Epithelial cell of esophagus (primary cell): ENCODE data around the gene NCOA5.
A peak's percentile ranks its signal among the peaks of the same experiment; 100 is the strongest.

ENCODE experiments used
- DNase-seq: peaks from one replicate; pipeline ENCODE4 v3.0.0; 2010; ENCODE audit warnings: low read depth
- H3K4me3 ChIP-seq: 2 replicates; pipeline ENCODE4 v1.5.1; 2011; ENCODE audit warnings: mild to moderate bottlenecking, low read length, control low read depth
- TF ChIP-seq, protein P1 (sequence below): IDR thresholded peaks from 2 replicates; pipeline ENCODE4 v1.5.1; 2011; ENCODE audit warnings: low read depth, mild to moderate bottlenecking, low read length, control low read depth, inconsistent platforms; ENCODE audit not compliant: insufficient read depth; ENCODE audit errors: missing control alignments

The NCOA5 gene

DNA sequence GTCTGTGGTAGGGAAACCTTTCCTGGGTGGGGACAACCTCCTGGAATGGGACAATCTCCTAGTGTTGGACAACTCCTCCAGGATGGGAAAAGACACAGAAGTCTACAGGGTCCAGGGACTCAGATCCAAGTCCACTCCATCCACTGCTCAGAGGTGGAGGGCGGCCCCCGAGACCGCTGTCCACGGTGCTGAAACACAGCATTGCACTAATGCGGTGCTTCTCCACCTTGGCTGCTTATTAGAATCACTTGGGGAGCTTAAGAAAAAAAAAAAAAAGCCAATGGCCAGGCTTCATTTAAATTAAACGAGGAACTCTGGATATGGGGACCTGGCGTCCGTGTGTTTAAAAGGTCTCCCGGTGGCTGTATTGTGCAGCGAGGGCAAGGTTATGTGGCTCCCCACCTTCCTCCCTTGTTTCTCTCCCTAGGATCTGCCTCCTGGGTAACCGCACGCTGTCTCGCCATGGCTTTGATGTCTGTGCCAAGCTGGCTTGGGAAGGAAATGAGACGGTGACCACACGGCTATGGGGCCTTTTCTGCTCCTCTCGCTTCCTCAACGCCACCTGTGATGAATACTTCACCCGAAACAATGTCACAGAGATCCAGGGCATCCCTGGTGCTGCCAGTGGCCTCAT, 48.7 kb downstream of the NCOA5 start:
- TF ChIP-seq, protein P1, sequence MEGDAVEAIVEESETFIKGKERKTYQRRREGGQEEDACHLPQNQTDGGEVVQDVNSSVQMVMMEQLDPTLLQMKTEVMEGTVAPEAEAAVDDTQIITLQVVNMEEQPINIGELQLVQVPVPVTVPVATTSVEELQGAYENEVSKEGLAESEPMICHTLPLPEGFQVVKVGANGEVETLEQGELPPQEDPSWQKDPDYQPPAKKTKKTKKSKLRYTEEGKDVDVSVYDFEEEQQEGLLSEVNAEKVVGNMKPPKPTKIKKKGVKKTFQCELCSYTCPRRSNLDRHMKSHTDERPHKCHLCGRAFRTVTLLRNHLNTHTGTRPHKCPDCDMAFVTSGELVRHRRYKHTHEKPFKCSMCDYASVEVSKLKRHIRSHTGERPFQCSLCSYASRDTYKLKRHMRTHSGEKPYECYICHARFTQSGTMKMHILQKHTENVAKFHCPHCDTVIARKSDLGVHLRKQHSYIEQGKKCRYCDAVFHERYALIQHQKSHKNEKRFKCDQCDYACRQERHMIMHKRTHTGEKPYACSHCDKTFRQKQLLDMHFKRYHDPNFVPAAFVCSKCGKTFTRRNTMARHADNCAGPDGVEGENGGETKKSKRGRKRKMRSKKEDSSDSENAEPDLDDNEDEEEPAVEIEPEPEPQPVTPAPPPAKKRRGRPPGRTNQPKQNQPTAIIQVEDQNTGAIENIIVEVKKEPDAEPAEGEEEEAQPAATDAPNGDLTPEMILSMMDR, result no peak
- DNase-seq, result peak; percentile 56
- no peak overlapping the region for H3K4me3 ChIP-seq

DNA sequence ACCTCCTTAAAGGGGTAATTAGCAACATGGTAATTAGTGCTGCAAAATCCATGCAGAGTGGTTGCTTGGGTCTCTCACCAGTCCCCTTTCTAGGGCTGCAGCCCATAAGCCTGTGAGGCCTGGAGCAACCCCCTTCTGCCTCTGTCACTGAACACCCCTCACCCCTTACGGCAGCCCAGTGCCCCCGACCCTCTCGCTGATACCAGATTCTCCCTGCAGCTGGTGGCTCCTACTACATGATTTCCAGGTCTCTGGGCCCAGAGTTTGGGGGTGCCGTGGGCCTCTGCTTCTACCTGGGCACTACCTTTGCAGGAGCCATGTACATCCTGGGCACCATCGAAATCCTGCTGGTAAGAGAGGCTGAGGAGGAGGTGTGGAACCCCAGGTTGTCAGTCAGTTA, 52.7 kb downstream of the NCOA5 start:
- H3K4me3 ChIP-seq, result no peak overlapping the region
- TF ChIP-seq, protein P1, result no peak
- DNase-seq, result no peak

DNA sequence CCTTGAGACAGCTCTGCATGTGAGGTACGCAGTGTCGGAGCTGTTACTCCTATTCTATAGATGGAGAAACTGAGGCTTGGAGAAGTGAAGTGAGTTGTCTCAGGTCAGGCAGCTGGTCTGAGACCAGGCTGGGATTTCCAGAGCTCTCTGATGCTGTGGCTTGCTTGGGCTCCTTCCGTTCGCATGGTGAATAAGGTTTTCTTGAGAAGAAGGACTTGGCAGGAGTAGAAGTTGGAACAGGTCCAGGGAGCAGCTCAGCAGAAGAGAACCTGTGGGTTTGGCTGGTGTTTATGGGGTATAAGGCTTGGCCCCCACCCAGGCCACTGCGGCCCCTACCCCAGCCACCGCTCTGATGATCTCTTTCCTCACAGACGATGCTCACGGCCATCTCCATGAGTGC, 53.4 kb downstream of the NCOA5 start:
- no peak overlapping the region for H3K4me3 ChIP-seq
- TF ChIP-seq, protein P1, result no peak
- no peak for DNase-seq

DNA sequence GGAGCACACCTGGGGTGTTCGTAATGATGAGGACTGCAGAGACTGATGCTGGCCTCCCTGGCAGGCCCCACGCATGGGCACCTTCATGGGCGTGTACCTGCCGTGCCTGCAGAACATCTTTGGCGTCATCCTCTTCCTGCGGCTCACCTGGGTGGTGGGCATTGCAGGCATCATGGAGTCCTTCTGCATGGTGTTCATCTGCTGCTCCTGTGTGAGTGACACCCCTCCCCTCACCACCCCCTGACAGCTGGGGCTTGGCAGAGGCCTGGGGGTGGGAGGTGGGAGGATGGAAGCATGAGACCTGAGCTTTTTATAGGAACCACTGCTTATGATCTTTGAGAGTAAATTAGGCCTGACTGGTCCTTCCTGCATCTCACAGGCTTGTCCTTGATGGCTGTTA, 54.0 kb downstream of the NCOA5 start:
- TF ChIP-seq, protein P1, result no peak
- no peak overlapping the region for H3K4me3 ChIP-seq
- no peak for DNase-seq

DNA sequence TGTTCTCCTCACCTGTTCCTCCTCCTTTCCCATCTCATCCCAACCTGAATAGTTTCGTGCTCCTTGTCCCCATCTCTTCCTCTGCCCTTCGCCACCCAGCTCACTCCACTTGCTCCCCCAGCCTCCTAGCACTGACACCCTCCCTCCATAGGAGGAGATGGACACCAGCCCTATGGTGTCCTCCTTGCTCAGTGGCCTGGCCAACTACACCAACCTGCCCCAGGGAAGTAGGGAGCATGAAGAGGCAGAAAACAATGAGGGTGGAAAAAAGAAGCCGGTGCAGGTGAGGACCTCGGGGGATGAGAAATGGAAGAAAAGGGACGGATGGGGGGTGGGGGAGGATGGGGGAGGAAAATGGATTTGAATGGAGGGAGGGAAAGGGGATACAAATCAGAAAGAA, 54.5 kb downstream of the NCOA5 start:
- no peak overlapping the region for H3K4me3 ChIP-seq
- no peak for DNase-seq
- TF ChIP-seq, protein P1, result no peak

DNA sequence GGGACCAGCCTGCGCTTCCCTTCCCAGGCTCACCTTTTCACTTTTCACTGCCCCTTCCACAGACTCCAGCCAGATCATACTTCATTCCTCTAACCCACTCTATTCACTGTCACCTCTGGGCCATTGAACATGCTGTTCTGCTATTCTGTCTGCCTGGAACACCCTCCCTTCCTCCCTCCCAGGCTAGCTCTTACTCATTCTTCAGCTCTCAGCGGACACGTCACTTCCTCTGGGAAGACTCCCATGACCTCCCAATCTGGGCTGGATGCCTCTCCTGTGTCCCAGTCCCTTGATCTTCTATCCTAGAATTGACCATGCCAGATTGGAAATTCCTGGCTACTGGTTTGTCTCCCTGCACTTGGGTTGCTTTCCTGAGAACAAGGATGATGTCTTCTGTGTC, 55.7 kb downstream of the NCOA5 start:
- TF ChIP-seq, protein P1, result no peak
- DNase-seq, result no peak
- no peak overlapping the region for H3K4me3 ChIP-seq

DNA sequence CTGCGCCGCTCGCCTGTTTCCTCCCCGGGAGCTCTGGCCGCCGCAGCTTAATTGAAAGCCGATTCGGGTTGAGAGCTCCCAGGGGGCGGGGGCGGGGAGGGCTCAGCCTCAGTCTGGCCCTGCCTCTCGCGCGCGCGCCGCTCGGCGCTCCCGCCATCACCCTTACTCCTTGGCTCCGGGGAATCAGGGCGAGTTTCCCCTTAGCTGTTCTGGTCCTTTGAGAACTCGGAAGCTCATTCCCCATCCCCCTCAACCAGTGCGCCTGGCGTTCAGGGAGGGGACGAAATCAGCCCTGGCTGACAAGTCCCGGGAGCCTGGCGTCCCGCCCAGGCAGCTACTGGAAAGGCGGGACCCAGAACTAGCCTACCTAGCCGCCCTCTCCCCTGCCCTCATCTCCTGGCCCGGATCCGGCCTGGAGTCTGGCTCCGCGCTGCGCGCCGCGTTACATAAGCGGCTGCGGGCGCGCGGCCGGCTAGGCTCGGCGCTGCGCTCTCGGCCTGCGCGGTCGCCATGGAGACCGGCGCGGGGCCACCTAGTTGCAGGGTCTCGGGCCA, 58.0 kb downstream of the NCOA5 start:
- H3K4me3 ChIP-seq, result no peak overlapping the region
- TF ChIP-seq, protein P1, result no peak
- DNase-seq, result peak; percentile 20
